Breast epithelium (tissue), 3 donors: ENCODE measurements around the gene TSNAXIP1.

Experiments used
- POLR2A ChIP-seq: fragments of 450-650 bp; IDR thresholded peaks from one replicate; pipeline ENCODE4 v1.6.1; 2016; ENCODE audit warnings: antibody characterized with exemption, mild to moderate bottlenecking, moderate library complexity
- TF ChIP-seq, protein P1 (sequence below), 3 donors: fragments of 450-650 bp; IDR thresholded peaks; one replicate each; pipeline ENCODE4 v1.5.1; 2016 to 2017; ENCODE audit warnings: antibody characterized with exemption in 3 of 3, mild to moderate bottlenecking in 3 of 3, moderate library complexity in 3 of 3

GRCh38 chr16:67804853-67805542, 1.7 kb upstream of the TSNAXIP1 start:
- TF ChIP-seq, protein P1, sequence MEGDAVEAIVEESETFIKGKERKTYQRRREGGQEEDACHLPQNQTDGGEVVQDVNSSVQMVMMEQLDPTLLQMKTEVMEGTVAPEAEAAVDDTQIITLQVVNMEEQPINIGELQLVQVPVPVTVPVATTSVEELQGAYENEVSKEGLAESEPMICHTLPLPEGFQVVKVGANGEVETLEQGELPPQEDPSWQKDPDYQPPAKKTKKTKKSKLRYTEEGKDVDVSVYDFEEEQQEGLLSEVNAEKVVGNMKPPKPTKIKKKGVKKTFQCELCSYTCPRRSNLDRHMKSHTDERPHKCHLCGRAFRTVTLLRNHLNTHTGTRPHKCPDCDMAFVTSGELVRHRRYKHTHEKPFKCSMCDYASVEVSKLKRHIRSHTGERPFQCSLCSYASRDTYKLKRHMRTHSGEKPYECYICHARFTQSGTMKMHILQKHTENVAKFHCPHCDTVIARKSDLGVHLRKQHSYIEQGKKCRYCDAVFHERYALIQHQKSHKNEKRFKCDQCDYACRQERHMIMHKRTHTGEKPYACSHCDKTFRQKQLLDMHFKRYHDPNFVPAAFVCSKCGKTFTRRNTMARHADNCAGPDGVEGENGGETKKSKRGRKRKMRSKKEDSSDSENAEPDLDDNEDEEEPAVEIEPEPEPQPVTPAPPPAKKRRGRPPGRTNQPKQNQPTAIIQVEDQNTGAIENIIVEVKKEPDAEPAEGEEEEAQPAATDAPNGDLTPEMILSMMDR (IDR thresholded peaks at IDR 0.05), result no peak
- TF ChIP-seq POLR2A, result no peak
